Activated gamma-delta T cell (primary cell): ENCODE results near the gene NLRX1.
A peak's percentile ranks its signal among the peaks of the same experiment; 100 is the strongest.
"Not testable (repeated sequence)": the region's sequence is repeated elsewhere in the genome, so short reads cannot be mapped to it uniquely, and the experiment has no call there.

Source experiments
- DNase-seq: peaks from one replicate; lab custom pipeline; 2025; lab: John Stamatoyannopoulos, UW
- total RNA-seq, 2 donors: gene quantifications; one replicate each; lab custom pipeline; 2026; lab: John Stamatoyannopoulos, UW

Gene NLRX1
- 18.7 to 21.7 reads per million in 2 donors for total RNA-seq

GRCh38 chr11:119168471-119169281 lies at the start of gene NLRX1:
Gene NLRX1, plus strand, starts transcription at chr11:119168725. Its CDS starts 2,679 bp downstream, at chr11:119171404.
- peak; percentile 40 for DNase-seq

- DNase-seq, result no peak
Observed at GRCh38 chr11:119118946-119119345, 49.6 kb upstream of the NLRX1 start.

- no peak for DNase-seq
Observed at GRCh38 chr11:119120639-119121007, 47.9 kb upstream of the NLRX1 start.

GRCh38 chr11:119121008-119121810 lies 47.3 kb upstream of the NLRX1 start, which contains the start of gene HINFP:
Gene HINFP, plus strand, starts transcription at chr11:119121580. Its CDS starts 5,365 bp downstream, at chr11:119126945.
- DNase-seq, result peak; percentile 97

- DNase-seq, result no peak
Observed at GRCh38 chr11:119121811-119122124, 46.8 kb upstream of the NLRX1 start.

- no peak for DNase-seq
Observed at GRCh38 chr11:119125821-119126220, 42.7 kb upstream of the NLRX1 start.

GRCh38 chr11:119126675-119127268 lies 41.8 kb upstream of the NLRX1 start:
- no peak for DNase-seq

- no peak for DNase-seq
Observed at GRCh38 chr11:119130662-119131061, 37.9 kb upstream of the NLRX1 start.

GRCh38 chr11:119134389-119134978 lies 34.0 kb upstream of the NLRX1 start:
- DNase-seq, result no peak

- not testable (repeated sequence) for DNase-seq
Observed at GRCh38 chr11:119139276-119139675, 29.2 kb upstream of the NLRX1 start.

- no peak for DNase-seq
Observed at GRCh38 chr11:119144825-119145486, 23.6 kb upstream of the NLRX1 start.

- DNase-seq, result no peak
Observed at GRCh38 chr11:119145551-119145950, 23.0 kb upstream of the NLRX1 start.

- no peak for DNase-seq
Observed at GRCh38 chr11:119147604-119148333, 20.8 kb upstream of the NLRX1 start.

- DNase-seq, result no peak
Observed at GRCh38 chr11:119148720-119149017, 19.9 kb upstream of the NLRX1 start.

GRCh38 chr11:119149018-119149785 lies 19.3 kb upstream of the NLRX1 start, which contains the start of gene ABCG4:
Gene ABCG4, plus strand, starts transcription at chr11:119149052. Its CDS starts 914 bp downstream, at chr11:119149966.
- DNase-seq, result peak; percentile 16

- no peak for DNase-seq
Observed at GRCh38 chr11:119149786-119150275, 18.7 kb upstream of the NLRX1 start.

GRCh38 chr11:119152043-119152442 lies 16.5 kb upstream of the NLRX1 start:
- no peak for DNase-seq

- no peak for DNase-seq
Observed at GRCh38 chr11:119152604-119153003, 15.9 kb upstream of the NLRX1 start.

- no peak for DNase-seq
Observed at GRCh38 chr11:119153049-119153818, 15.3 kb upstream of the NLRX1 start.
